ENCODE results near the gene SLC39A8.

The SLC39A8 gene

GRCh38 chr4:102338405-102338804 lies 6.9 kb downstream of the SLC39A8 start:
- no peak for DNase-seq

GRCh38 chr4:102335616-102336015 lies 9.7 kb downstream of the SLC39A8 start:
- DNase-seq = no peak

- no peak for DNase-seq
Measured at GRCh38 chr4:102334624-102335023, 10.7 kb downstream of the SLC39A8 start.

GRCh38 chr4:102333787-102334186 lies 11.5 kb downstream of the SLC39A8 start:
- DNase-seq = no peak

GRCh38 chr4:102328045-102328444 lies 17.2 kb downstream of the SLC39A8 start:
- no peak for DNase-seq

- DNase-seq = no peak
Measured at GRCh38 chr4:102326951-102327350, 18.3 kb downstream of the SLC39A8 start.

- no peak for DNase-seq
Measured at GRCh38 chr4:102324730-102325129, 20.6 kb downstream of the SLC39A8 start.

- no peak for DNase-seq
Measured at GRCh38 chr4:102322736-102323135, 22.5 kb downstream of the SLC39A8 start.

GRCh38 chr4:102321260-102321995 lies 23.9 kb downstream of the SLC39A8 start:
- no peak for DNase-seq

GRCh38 chr4:102319594-102319993 lies 25.7 kb downstream of the SLC39A8 start:
- DNase-seq = no peak

GRCh38 chr4:102318526-102318925 lies 26.8 kb downstream of the SLC39A8 start:
- DNase-seq = no peak

GRCh38 chr4:102318105-102318504 lies 27.2 kb downstream of the SLC39A8 start:
- DNase-seq = no peak

- no peak for DNase-seq
Measured at GRCh38 chr4:102317459-102317858, 27.8 kb downstream of the SLC39A8 start.

GRCh38 chr4:102316585-102316984 lies 28.7 kb downstream of the SLC39A8 start:
- DNase-seq = no peak

- no peak for DNase-seq
Measured at GRCh38 chr4:102315532-102315931, 29.8 kb downstream of the SLC39A8 start.

- DNase-seq = no peak
Measured at GRCh38 chr4:102312417-102312816, 32.9 kb downstream of the SLC39A8 start.

GRCh38 chr4:102311912-102312311 lies 33.4 kb downstream of the SLC39A8 start:
- no peak for DNase-seq

- DNase-seq = no peak
Measured at GRCh38 chr4:102311407-102311806, 33.9 kb downstream of the SLC39A8 start.

GRCh38 chr4:102308032-102308799 lies 37.1 kb downstream of the SLC39A8 start:
- DNase-seq = no peak

- no peak for DNase-seq
Measured at GRCh38 chr4:102305666-102306065, 39.6 kb downstream of the SLC39A8 start.

- DNase-seq = no peak
Measured at GRCh38 chr4:102302762-102303161, 42.5 kb downstream of the SLC39A8 start.

- no peak for DNase-seq
Measured at GRCh38 chr4:102301167-102301566, 44.1 kb downstream of the SLC39A8 start.

- DNase-seq = peak; percentile 43
Measured at GRCh38 chr4:102299354-102300107, 45.8 kb downstream of the SLC39A8 start.

- DNase-seq = no peak
Measured at GRCh38 chr4:102298716-102299115, 46.6 kb downstream of the SLC39A8 start.
